ENCODE data around the gene CHIT1.

DNA sequence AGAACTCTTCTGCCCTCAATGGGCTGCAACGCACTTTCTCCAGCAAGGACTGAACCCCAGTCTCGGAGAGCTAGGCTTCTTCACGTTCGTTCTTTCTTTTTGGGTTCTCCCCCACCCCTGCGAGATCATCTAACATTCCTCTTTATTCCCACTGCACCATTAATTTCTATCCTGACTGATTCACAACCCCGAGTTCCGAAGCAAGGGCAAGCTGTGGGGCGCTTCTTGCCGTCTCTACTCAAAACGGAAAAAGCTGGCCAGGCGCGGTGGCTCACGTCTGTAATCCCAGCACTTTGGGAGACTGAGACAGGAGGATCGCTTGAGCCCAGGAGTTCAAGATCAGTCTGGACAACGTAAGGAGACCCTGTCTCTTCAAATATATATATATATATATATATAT lies 38.4 kb upstream of the CHIT1 start:
- TF ChIP-seq RAD21 (IDR thresholded peaks at IDR 0.05 in 1 of 2, conservative IDR thresholded peaks at IDR 0.05 in 1 of 2; ENCODE audit: low read depth in 2 of 2, low read length in 2 of 2), result no peak
- TF ChIP-seq, protein P1, sequence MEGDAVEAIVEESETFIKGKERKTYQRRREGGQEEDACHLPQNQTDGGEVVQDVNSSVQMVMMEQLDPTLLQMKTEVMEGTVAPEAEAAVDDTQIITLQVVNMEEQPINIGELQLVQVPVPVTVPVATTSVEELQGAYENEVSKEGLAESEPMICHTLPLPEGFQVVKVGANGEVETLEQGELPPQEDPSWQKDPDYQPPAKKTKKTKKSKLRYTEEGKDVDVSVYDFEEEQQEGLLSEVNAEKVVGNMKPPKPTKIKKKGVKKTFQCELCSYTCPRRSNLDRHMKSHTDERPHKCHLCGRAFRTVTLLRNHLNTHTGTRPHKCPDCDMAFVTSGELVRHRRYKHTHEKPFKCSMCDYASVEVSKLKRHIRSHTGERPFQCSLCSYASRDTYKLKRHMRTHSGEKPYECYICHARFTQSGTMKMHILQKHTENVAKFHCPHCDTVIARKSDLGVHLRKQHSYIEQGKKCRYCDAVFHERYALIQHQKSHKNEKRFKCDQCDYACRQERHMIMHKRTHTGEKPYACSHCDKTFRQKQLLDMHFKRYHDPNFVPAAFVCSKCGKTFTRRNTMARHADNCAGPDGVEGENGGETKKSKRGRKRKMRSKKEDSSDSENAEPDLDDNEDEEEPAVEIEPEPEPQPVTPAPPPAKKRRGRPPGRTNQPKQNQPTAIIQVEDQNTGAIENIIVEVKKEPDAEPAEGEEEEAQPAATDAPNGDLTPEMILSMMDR (IDR thresholded peaks at IDR 0.05; ENCODE audit: control extremely low read depth in 1 of 3, insufficient read depth in 1 of 3, low read depth in 1 of 3, low read length in 3 of 3), result no peak
- no peak for TF ChIP-seq NRF1 (IDR thresholded peaks at IDR 0.05; ENCODE audit: low read depth, low read length)
- TF ChIP-seq ASH2L (IDR thresholded peaks at IDR 0.05; ENCODE audit: low read length), result no peak
- TF ChIP-seq SIX5 (IDR thresholded peaks at IDR 0.05; ENCODE audit: low read depth, low read length), result no peak
- TF ChIP-seq TCF12 (IDR thresholded peaks at IDR 0.05; ENCODE audit: low read depth, low read length), result no peak
- no peak for TF ChIP-seq JUND (IDR thresholded peaks at IDR 0.05; ENCODE audit: low read length)
- no peak for TF ChIP-seq JUN (IDR thresholded peaks at IDR 0.05; ENCODE audit: low read depth, low read length)
- no peak for TF ChIP-seq SUZ12 (IDR thresholded peaks at IDR 0.05; ENCODE audit: low read length)
- no peak for TF ChIP-seq HDAC2 (IDR thresholded peaks at IDR 0.05; ENCODE audit: borderline replicate concordance in 1 of 2, low read depth in 2 of 2, low read length in 2 of 2)

All from H1 (cell line).